AG09309 (cell line): ENCODE data around the gene EDARADD.
"Not testable (repeated sequence)": the region's sequence is repeated elsewhere in the genome, so short reads cannot be mapped to it uniquely, and the experiment has no call there.

Experiments
- DNase-seq: peaks from one replicate; pipeline ENCODE4 v3.0.0-alpha.2; 2010; ENCODE audit warnings: low read depth
- H3K4me3 ChIP-seq: 2 replicates; pipeline ENCODE4 v1.5.1; 2011; ENCODE audit warnings: mild to moderate bottlenecking, low read depth, low read length, moderate library complexity; ENCODE audit not compliant: control insufficient read depth
- TF ChIP-seq, protein P1 (sequence below): IDR thresholded peaks from 2 replicates; pipeline ENCODE4 v1.5.1; 2011; ENCODE audit warnings: mild to moderate bottlenecking, low read depth, low read length, inconsistent platforms; ENCODE audit not compliant: insufficient read depth, control insufficient read depth; ENCODE audit errors: missing control alignments

EDARADD gene

DNA sequence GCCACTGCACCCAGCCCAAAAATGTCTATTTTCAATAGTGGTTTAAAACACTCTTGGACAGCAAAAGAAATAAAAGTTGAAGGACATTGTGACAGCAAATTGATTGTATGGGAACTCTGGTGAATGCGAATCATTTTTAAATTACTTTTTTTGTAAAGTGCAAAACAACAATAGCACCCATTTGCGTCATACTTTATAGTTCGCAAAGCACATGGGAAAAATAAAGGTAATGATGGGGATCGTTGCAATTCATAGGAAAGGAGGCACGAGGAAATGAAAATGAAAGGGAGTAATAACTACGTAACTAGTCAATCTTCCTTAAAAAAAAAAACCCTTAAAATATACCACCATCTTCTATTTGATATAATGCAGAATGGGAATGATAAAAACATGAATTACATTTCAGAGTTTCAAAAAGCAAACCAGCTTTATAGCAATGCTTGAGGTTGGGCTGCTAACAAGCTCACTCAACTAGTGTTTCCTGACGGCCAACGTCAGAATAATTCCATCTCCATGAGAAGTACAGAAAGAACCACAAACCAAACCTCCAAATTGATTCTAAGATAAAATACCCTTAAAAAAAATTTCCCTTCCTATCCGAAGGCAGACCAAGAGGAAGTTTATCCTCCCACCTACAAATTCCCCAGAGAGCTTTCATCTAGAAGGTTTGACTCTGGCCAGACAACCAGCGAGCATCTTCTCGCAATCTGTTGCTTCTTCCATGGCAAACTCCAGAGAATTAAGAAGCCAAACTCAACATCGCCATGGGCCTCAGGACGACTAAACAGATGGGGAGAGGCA lies at the start of gene EDARADD:
Gene EDARADD, plus strand, starts transcription at position 606 of the 801 bp plus-strand sequence. Its CDS starts 159 bp downstream, at position 765.
- TF ChIP-seq, protein P1, sequence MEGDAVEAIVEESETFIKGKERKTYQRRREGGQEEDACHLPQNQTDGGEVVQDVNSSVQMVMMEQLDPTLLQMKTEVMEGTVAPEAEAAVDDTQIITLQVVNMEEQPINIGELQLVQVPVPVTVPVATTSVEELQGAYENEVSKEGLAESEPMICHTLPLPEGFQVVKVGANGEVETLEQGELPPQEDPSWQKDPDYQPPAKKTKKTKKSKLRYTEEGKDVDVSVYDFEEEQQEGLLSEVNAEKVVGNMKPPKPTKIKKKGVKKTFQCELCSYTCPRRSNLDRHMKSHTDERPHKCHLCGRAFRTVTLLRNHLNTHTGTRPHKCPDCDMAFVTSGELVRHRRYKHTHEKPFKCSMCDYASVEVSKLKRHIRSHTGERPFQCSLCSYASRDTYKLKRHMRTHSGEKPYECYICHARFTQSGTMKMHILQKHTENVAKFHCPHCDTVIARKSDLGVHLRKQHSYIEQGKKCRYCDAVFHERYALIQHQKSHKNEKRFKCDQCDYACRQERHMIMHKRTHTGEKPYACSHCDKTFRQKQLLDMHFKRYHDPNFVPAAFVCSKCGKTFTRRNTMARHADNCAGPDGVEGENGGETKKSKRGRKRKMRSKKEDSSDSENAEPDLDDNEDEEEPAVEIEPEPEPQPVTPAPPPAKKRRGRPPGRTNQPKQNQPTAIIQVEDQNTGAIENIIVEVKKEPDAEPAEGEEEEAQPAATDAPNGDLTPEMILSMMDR: no peak
- peak within 1 kb of the TSS; percentile 68 for H3K4me3 ChIP-seq
- DNase-seq: peak; percentile 38

DNA sequence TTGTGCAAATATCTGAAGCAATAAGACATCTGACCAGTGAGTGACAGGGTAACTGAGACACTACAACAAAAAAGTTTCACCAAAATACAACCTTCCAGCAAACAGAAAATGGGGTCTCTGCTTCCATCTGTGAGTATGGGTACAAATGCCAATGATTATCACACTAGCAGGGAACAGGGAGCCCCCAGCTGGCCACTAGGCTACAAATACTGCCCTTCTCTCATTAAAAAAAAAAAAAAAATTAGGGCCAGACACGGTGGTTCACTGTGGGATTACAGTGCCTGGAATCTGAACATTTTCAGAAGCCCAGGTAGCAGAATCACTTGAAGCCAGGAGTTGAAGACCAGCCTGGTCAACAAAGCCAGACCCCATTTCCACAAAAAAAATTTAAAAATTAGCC lies 48.4 kb upstream of the EDARADD start:
- no peak for DNase-seq
- H3K4me3 ChIP-seq: no peak overlapping the region
- TF ChIP-seq, protein P1: peak; percentile 34

- no peak for DNase-seq
- TF ChIP-seq, protein P1: no peak
Observed at GRCh38 chr1:236348071-236348470, 46.0 kb upstream of the EDARADD start.

DNA sequence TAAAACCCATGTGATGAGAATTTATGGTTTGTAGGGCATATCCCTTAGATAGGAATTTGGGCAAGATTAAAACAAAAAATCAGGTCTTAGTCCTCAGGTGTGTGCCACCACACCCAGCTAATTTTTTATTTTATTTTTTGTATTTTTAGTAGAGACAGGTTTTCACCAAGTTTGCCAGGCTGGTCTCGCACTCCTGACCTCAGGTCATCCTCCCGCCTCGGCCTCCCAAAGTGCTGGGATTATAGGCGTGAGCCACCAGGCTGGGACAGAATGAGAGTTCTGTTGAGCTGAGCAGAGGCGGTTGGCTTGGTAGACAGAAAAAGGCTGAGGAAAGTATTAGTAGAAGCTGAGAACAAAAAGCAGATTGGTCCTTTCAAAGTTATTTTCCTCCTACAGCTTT lies 43.8 kb upstream of the EDARADD start:
- TF ChIP-seq, protein P1: no peak
- no peak for DNase-seq
- H3K4me3 ChIP-seq: no peak overlapping the region

More at GRCh38 chr1:236348071-236348470, 46.0 kb upstream of the EDARADD start:
- no peak overlapping the region for H3K4me3 ChIP-seq

- no peak for DNase-seq
- H3K4me3 ChIP-seq: no peak overlapping the region
- TF ChIP-seq, protein P1: no peak
Observed at GRCh38 chr1:236351875-236352573, 42.1 kb upstream of the EDARADD start.

GRCh38 chr1:236352747-236353146 lies 41.3 kb upstream of the EDARADD start:
- not testable (repeated sequence) for DNase-seq, H3K4me3 ChIP-seq

GRCh38 chr1:236353813-236354212 lies 40.3 kb upstream of the EDARADD start:
- TF ChIP-seq, protein P1: no peak
- H3K4me3 ChIP-seq: no peak overlapping the region
- no peak for DNase-seq
